GM23248 (cell line): ENCODE measurements around the gene TMEM53.

ENCODE experiments used
- EZH2 ChIP-seq: fragments of 200-600 bp; sonication (generic); IDR thresholded peaks from 2 replicates; pipeline ENCODE4 v1.6.1; 2018; ENCODE audit warnings: antibody characterized with exemption, mild to moderate bottlenecking; ENCODE audit not compliant: insufficient read depth, poor library complexity, severe bottlenecking
- EZH2phosphoT487 ChIP-seq: fragments of 200-600 bp; sonication (generic); IDR thresholded peaks from 2 replicates; pipeline ENCODE4 v1.6.1; 2018; ENCODE audit warnings: antibody characterized with exemption, moderate library complexity, mild to moderate bottlenecking, low read depth; ENCODE audit not compliant: insufficient read depth

DNA sequence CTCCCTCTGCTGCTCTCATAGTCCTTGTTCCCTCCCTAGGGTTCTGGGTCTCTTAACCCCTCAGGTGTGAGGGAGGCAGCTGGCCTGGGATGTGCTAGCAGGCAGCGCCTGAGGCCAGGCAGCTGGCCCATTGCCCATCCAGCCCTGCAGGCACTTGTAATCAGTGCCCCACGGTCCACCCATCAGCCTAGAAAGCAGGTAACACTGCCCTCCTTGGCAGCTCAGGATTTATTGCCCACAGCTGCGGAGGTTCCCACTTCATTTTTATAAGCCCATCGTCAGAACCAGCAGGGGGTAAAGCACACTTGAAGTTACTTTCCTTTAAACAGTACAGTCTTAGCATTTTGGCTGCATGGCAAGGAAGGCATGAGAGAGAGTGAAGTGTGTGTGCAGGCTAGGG, 70.6 kb downstream of the TMEM53 start:
- no peak for TF ChIP-seq EZH2
- TF ChIP-seq EZH2phosphoT487: no peak
